GM18502 (cell line): ENCODE measurements around the gene KCNH1.

Experiments used
- ATAC-seq: cut with Tn5 transposase; IDR thresholded peaks from one replicate; pipeline ENCODE4 v1.9.1; 2021; ENCODE audit warnings: mild to moderate bottlenecking; ENCODE audit not compliant: unreplicated experiment, poor library complexity

Gene KCNH1

GRCh38 chr1:210899676-210900075 lies 234.3 kb downstream of the KCNH1 start:
- no peak for ATAC-seq

- ATAC-seq: no peak
Measured at GRCh38 chr1:210898473-210898872, 235.5 kb downstream of the KCNH1 start.

GRCh38 chr1:210883821-210884220 lies 250.1 kb downstream of the KCNH1 start:
- ATAC-seq: no peak

GRCh38 chr1:210882414-210883221 lies 251.3 kb downstream of the KCNH1 start:
- ATAC-seq: no peak

- ATAC-seq: no peak
Measured at GRCh38 chr1:210878564-210878963, 255.4 kb downstream of the KCNH1 start.

GRCh38 chr1:210876275-210876674 lies 257.7 kb downstream of the KCNH1 start:
- ATAC-seq: no peak

GRCh38 chr1:210866532-210866931 lies 267.4 kb downstream of the KCNH1 start:
- no peak for ATAC-seq

- ATAC-seq: no peak
Measured at GRCh38 chr1:210857705-210858104, 276.2 kb downstream of the KCNH1 start.

GRCh38 chr1:210857146-210857663 lies 276.7 kb downstream of the KCNH1 start:
- ATAC-seq: no peak

GRCh38 chr1:210855440-210855839 lies 278.5 kb downstream of the KCNH1 start:
- ATAC-seq: no peak

- ATAC-seq: no peak
Measured at GRCh38 chr1:210853276-210853675, 280.7 kb downstream of the KCNH1 start.

- no peak for ATAC-seq
Measured at GRCh38 chr1:210850556-210850955, 283.4 kb downstream of the KCNH1 start.

- no peak for ATAC-seq
Measured at GRCh38 chr1:210848474-210848873, 285.5 kb downstream of the KCNH1 start.

- no peak for ATAC-seq
Measured at GRCh38 chr1:210841926-210842625, 291.9 kb downstream of the KCNH1 start.

- ATAC-seq: no peak
Measured at GRCh38 chr1:210830034-210831028, 303.6 kb downstream of the KCNH1 start.

- ATAC-seq: no peak
Measured at GRCh38 chr1:210828996-210829596, 304.9 kb downstream of the KCNH1 start.

GRCh38 chr1:210827481-210827880 lies 306.5 kb downstream of the KCNH1 start:
- no peak for ATAC-seq

- no peak for ATAC-seq
Measured at GRCh38 chr1:210826686-210827085, 307.3 kb downstream of the KCNH1 start.

GRCh38 chr1:210822932-210823331 lies 311.0 kb downstream of the KCNH1 start:
- ATAC-seq: no peak

- no peak for ATAC-seq
Measured at GRCh38 chr1:210822241-210822640, 311.7 kb downstream of the KCNH1 start.
